ENCODE results near the gene EFR3B.
"Not testable (repeated sequence)": the region's sequence is repeated elsewhere in the genome, so short reads cannot be mapped to it uniquely, and the experiment has no call there.

DNA sequence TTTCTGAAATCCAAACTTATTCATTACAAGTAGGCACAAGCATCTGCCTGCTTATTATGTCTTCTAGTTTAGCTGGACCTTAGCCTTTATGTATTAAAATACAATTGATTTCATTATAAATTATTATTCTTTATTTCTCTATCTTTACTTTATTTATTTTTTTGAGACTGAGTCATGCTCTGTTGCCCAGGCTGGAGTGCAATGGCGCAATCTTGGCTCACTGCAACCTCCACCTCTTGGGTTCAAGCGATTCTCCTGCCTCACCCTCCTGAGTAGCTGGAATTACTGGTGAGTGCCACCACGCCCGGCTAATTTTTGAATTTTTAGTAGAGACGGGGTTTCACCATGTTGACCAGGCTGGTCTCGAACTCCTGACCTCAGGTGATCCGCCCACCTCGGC, 42.8 kb upstream of the EFR3B start:
- TF ChIP-seq, protein P1, sequence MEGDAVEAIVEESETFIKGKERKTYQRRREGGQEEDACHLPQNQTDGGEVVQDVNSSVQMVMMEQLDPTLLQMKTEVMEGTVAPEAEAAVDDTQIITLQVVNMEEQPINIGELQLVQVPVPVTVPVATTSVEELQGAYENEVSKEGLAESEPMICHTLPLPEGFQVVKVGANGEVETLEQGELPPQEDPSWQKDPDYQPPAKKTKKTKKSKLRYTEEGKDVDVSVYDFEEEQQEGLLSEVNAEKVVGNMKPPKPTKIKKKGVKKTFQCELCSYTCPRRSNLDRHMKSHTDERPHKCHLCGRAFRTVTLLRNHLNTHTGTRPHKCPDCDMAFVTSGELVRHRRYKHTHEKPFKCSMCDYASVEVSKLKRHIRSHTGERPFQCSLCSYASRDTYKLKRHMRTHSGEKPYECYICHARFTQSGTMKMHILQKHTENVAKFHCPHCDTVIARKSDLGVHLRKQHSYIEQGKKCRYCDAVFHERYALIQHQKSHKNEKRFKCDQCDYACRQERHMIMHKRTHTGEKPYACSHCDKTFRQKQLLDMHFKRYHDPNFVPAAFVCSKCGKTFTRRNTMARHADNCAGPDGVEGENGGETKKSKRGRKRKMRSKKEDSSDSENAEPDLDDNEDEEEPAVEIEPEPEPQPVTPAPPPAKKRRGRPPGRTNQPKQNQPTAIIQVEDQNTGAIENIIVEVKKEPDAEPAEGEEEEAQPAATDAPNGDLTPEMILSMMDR (conservative IDR thresholded peaks at IDR 0.05; ENCODE audit: low read length) = not testable (repeated sequence)
- TF ChIP-seq EZH2phosphoT487 (IDR thresholded peaks at IDR 0.05; ENCODE audit: borderline replicate concordance, low read depth, low read length) = not testable (repeated sequence)

Data from OCI-LY7 (cell line).